RWPE1 (cell line): Measurements from ENCODE around the gene NOS3.
A peak's percentile ranks its signal among the peaks of the same experiment; 100 is the strongest.

Experiments
- CTCF ChIA-PET: fragments of 350-600 bp; sonication (Branson Sonifier 250); formaldehyde crosslinking; extraction: SDS; loops from one replicate; lab custom pipeline; 2021; lab: Yijun Ruan, JAX
- POLR2A ChIA-PET: fragments of 400-600 bp; formaldehyde crosslinking; extraction: SDS; loops from one replicate; lab custom pipeline; 2020; ENCODE audit warnings: antibody characterized with exemption; ENCODE audit not compliant: low non-redundant PET; lab: Yijun Ruan, JAX
- DNase-seq: peaks from one replicate; pipeline ENCODE4 v3.0.0; 2012; ENCODE audit warnings: low spot score
- H3K27ac ChIP-seq: fragments of 450-650 bp; 2 replicates; pipeline ENCODE4 v1.5.1; 2017
- TF ChIP-seq, protein P1 (sequence below): fragments of 450-650 bp; conservative IDR thresholded peaks from 2 replicates; pipeline ENCODE4 v1.5.1; 2017; ENCODE audit warnings: low read depth, mild to moderate bottlenecking

The NOS3 gene

DNA sequence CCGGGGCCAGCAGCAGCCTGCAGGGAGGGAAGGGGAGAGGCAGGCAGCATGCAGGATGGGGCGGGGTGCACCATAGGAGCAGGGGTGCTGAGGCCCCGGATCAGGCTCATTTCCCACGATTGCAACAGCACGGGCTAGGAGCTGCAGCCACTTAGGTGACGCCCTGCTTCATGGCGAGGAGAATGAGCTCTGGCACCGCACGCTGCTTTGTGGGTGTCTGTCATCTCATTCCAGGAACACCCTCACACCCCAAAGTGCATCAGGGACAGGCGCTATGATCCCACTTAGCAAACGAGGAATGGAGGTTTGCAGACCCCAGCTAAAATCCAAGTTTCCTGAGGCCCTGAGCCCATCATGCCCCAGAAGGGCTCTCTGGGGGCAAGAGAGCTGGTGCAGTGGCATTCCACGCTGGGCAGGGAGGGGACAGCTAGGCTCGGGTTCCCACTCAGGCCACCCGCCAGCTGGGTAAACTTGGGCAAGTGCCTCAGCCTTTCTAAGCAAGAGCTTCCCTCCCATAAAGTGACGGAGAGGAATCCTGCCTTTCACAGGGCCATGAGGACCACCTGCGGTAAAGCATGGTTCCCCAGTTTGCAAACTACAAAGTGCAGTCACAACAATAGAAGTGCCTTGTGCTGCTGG is 22.0 kb upstream of the NOS3 start:
- peak overlapping the region; percentile 11; the same call in 1 of the 2 replicates for H3K27ac ChIP-seq
- TF ChIP-seq, protein P1, sequence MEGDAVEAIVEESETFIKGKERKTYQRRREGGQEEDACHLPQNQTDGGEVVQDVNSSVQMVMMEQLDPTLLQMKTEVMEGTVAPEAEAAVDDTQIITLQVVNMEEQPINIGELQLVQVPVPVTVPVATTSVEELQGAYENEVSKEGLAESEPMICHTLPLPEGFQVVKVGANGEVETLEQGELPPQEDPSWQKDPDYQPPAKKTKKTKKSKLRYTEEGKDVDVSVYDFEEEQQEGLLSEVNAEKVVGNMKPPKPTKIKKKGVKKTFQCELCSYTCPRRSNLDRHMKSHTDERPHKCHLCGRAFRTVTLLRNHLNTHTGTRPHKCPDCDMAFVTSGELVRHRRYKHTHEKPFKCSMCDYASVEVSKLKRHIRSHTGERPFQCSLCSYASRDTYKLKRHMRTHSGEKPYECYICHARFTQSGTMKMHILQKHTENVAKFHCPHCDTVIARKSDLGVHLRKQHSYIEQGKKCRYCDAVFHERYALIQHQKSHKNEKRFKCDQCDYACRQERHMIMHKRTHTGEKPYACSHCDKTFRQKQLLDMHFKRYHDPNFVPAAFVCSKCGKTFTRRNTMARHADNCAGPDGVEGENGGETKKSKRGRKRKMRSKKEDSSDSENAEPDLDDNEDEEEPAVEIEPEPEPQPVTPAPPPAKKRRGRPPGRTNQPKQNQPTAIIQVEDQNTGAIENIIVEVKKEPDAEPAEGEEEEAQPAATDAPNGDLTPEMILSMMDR, result no peak
- CTCF ChIA-PET, result no interaction called here
- POLR2A ChIA-PET, result no interaction called here
- no peak for DNase-seq

DNA sequence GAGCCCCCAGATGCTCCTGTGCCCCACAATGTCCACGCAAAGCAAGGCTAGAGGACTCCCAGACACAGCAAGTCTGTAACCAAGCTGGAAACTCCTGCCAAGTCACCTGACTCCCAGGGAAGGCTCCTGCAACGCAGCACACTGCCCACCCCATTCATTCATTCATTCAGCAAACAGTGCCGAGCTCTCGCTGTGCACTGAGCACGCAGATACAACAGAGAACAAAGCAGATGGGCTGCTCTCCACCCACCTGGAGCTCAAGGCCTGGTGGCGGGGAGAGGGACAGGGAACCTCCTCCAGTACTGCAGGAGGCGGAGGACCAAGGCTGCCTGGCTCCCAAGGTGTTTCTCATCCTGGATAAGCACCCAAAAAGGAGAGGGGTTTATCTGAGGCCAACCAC is 21.3 kb upstream of the NOS3 start:
- CTCF ChIA-PET, result no interaction called here
- no peak overlapping the region for H3K27ac ChIP-seq
- POLR2A ChIA-PET, result no interaction called here
- TF ChIP-seq, protein P1, result no peak
- DNase-seq, result no peak

DNA sequence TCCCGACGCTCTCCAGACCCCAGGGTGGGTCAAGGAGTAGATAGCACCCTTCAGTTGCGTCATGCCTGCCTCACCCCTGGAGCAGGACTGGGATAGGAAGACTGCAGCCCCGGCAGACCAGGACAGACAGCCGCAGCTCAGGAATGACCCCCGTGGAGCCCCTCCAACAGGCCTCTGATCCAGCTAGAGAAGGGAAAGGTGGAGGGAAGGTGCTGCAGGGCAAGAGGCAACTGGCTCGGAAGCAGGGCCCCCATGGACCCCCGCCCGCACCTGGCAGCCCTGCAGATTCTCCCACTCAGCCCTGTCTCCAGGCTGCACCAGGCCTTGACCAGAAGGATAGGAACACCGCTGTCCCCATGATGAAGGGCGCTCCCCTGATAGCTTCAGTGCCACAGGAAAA is 20.4 kb upstream of the NOS3 start:
- no peak for DNase-seq
- TF ChIP-seq, protein P1, result no peak
- POLR2A ChIA-PET, result no interaction called here
- CTCF ChIA-PET, result no interaction called here
- no peak overlapping the region for H3K27ac ChIP-seq

DNA sequence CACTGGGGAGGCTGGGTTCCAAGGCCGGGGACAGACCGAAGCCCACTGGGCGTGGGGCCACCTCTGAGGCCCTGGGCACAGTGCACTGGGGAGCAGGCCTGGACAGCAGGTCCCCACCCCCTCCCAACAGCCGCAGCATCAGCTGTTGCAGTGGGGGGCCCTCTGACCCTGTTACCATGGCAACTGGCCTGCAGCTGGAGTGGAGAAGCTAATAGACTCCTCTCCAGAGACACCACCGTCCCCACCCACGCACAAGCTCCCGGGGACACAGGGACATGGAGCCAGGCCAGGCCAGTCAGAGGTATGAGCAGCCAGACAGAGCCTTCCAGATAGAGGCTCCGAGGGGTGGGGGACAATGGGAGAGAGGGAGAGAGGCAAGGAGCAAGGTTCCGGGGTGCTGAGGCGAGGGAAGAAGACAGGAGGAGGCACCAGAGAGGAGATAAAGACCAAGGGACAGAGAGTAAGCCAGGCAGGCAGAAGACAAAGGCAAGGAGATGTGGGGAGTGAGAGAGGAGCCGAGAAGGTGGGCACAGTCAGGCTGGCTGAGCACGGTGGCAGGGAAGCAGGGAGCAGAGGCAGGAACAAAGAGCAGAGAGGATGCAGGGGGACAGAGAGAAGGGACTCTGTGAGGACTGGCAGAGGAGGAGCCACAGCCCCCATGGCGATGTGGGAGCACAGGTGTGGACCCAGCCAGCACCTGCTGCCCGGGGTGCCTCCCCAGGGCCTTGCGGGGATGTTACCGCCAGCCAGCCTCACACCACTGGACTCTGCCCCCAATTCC is 19.4 kb upstream of the NOS3 start:
- no peak for DNase-seq
- ChIA-PET POLR2A (no interaction called here), CTCF (interaction anchor here (0.6 to 0.7 kb wide), 2 partner anchors 285 to 505 kb away, joined by 3 to 5 read pairs; no protein-coding TSS in a partner anchor)
- TF ChIP-seq, protein P1, result no peak
- no peak overlapping the region for H3K27ac ChIP-seq

DNA sequence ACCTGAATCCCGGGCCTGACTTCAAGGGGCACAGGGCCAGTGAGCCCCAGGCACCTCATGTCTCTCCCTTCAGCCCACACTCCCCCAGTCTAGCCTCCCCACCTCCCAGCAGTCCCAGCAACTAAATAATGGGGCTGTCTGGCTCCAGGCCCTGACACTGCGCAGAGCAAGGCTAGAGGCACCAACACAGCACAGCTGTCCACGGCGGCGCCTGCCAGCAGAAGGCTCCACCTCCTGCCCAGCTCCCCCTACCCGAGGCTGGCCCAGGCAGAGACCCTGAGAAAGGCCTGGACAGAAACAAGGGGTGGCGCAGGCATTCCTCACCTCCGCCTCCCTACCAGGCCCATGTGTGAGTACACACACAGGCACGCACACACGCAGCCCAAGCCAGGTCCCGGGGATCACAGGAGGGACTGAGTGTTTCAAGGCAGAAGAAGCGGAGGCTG is 18.8 kb upstream of the NOS3 start:
- DNase-seq, result no peak
- H3K27ac ChIP-seq, result no peak overlapping the region
- TF ChIP-seq, protein P1, result no peak
- CTCF ChIA-PET, result interaction anchor here (0.7 kb wide), 1 partner anchor 284 kb away, joined by 5 read pairs; no protein-coding TSS in a partner anchor
- POLR2A ChIA-PET, result no interaction called here

DNA sequence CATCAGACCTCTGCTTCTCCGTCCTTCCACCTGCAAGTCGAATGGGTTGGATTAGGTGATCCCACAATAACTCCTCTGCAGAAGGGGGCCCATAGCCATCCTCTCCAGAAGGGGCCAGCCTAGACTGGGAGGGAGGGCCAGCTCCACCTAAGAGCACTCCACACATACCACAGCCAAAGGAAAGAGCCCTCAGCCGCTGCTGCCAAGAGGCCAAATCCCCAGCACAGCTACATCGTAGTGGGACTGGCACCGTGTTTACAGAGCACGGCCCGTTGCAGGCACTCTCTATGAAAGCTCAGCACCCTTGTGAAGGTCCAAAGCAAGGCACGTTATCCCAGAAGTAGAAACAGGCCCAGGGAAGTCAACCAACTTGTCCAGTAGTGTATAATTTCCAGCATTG is 18.1 kb upstream of the NOS3 start:
- ChIA-PET POLR2A (no interaction called here), CTCF (no interaction called here)
- H3K27ac ChIP-seq, result no peak overlapping the region
- no peak for DNase-seq
- TF ChIP-seq, protein P1, result no peak
